HG02571 (cell line): ENCODE results near the gene RBP3.
A peak's percentile ranks its signal among the peaks of the same experiment; 100 is the strongest.
"Not testable (repeated sequence)": the region's sequence is repeated elsewhere in the genome, so short reads cannot be mapped to it uniquely, and the experiment has no call there.

Experiments used
- ATAC-seq: cut with Tn5 transposase; IDR thresholded peaks from one replicate; pipeline ENCODE4 v1.9.1; 2021; ENCODE audit warnings: mild to moderate bottlenecking, moderate library complexity; ENCODE audit not compliant: unreplicated experiment

The RBP3 gene

GRCh38 chr10:47370878-47371277 lies 22.7 kb downstream of the RBP3 start:
- no peak for ATAC-seq

- ATAC-seq: no peak
Observed at GRCh38 chr10:47371629-47372485, 23.7 kb downstream of the RBP3 start.

- no peak for ATAC-seq
Observed at GRCh38 chr10:47372726-47373125, 24.6 kb downstream of the RBP3 start.

DNA sequence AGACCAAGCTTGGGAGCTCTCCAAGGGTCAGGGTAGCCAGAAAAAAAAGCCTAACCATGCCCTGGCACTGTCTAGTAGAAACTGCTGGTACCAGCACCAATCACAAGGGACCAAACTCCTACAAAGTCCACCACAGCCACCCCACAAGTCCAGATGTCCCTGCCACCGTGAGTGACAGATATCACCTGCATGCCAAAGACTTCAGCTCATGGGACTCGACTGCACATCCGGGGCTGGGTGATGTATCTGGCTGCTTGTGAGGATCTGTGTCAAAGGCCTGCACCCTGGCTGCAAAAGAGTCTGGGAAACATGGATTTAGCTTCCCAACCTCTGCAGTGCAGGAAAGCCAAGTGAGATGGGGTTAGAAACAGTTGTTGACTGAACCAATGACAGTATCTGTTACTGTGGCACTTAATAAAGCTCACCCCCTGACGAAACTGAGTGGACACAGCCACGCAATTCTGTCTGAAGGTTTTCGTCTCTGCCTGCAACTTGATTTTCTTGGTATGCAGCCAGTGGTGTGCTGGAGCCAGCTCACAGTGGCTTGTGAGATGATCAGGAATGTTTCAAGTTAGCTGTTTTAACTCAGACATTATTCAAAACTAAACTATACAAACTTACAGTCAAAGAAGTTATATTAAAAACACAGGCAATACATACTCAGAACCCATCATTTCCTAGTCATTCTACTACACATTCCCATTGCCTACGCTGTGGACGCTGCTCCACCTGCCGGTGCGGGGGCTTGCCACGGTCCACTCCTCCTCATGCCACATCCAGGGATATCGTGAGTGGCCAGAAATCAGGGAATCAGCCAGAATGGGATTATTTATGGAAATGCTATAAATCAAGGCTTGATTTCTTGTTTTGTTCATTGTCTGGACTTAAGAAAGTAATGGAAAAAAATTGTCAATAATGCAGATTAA lies 26.7 kb downstream of the RBP3 start:
- no peak for ATAC-seq

- no peak for ATAC-seq
Observed at GRCh38 chr10:47376522-47377220, 28.5 kb downstream of the RBP3 start.

DNA sequence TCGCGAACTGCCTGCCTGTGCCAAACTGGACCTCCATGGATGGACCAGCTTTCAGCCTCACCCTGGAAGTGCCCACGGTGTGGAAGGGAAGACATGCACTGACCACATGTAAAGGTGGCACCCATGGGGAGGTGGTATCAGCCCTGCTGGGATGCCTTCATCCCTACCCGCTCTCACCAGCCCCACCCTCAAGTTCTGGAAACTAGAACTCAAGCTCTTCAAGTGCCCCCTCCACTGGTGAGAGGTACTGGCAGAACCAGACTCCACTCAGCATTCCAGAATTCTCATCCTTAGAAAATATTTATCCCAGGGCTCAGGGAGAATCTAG lies 30.0 kb downstream of the RBP3 start:
- ATAC-seq: no peak

- no peak for ATAC-seq
Observed at GRCh38 chr10:47378606-47379444, 30.7 kb downstream of the RBP3 start.

- no peak for ATAC-seq
Observed at GRCh38 chr10:47379445-47379785, 31.3 kb downstream of the RBP3 start.

GRCh38 chr10:47379901-47380300 lies 31.7 kb downstream of the RBP3 start:
- ATAC-seq: no peak

GRCh38 chr10:47380341-47381102 lies 32.4 kb downstream of the RBP3 start:
- no peak for ATAC-seq

DNA sequence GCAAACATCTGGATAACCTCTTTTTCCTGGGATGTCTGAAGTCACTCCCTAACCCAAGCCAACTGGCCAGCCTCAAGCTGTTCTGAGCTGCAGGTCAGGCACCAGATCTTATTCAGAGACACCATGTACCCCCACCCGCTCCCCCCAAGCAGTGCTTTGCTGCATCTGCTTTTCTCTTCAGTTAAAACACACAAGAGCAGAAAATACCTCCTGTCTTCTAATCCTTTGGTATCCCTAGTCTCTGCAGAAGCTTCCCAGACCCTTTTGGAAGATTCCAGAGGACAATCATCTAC lies 32.9 kb downstream of the RBP3 start:
- no peak for ATAC-seq

- no peak for ATAC-seq
Observed at GRCh38 chr10:47381427-47382379, 33.5 kb downstream of the RBP3 start.

GRCh38 chr10:47383261-47384147 lies 35.3 kb downstream of the RBP3 start:
- peak; percentile 3 for ATAC-seq

DNA sequence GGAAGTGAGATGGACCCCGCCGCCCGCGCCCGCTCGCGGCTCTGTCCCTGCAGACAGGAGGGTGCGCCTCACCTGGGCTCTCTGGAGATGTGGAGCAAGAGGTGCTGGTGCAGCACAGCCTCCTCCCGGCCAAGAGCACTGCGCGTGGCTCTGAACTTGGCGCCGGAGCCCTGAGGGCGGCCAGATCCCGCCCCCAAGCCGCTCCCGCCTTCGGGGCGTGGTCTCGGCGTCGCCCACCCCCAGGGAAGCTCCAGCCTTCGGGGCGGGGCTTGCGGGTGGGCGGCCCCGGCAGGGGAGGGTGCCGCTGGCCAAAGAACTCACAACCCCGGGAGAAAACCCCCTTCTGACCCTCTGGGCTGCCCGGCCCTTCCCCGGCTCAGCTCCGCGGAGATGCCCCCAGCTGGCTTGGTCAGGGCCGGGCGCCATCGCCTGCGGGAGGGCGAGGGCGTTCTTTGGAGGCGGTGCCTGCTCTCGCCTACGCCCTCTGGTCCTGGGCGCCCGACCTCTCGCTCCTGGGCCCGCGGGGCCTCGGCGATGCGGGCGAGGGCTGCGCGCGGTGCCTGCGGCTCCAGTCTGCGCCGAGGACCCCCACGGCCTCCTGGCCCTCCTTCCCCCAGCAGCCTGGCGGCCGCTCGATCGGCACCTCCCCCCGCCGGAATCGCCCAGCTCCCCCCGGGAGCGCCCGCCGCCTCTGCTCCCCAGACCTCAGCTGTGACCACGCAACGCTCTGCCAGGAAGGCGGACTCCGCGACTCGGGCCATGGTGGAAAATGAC lies 36.2 kb downstream of the RBP3 start, which contains the start of gene ZNF488:
Gene ZNF488, minus strand, starts transcription at position 146 of the 774 bp plus-strand sequence. CDS start 15,464 bp downstream, outside the sequence.
- ATAC-seq: peak; percentile 91

GRCh38 chr10:47386104-47386503 lies 37.9 kb downstream of the RBP3 start:
- not testable (repeated sequence) for ATAC-seq

- no peak for ATAC-seq
Observed at GRCh38 chr10:47388879-47389278, 40.7 kb downstream of the RBP3 start.

DNA sequence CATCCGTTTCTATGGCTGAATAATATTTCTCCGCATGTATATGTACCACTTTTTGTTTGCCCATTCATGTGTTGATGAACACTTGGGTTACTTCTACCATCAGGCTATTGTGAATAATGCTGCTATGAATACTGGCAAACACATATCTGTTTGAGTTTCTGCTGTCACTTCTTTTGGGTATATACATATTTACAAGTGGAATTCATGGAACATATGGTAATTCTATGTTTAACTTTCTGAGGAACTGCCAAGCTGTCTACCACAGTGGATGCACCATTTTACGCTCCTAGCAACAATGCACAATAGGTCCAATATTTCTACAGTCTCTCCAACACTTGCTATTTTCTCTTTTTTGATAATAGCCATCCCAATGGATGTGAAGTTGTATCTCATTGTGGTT lies 41.5 kb downstream of the RBP3 start:
- ATAC-seq: no peak
